DND-41 (cell line): ENCODE data around the gene CARNS1.

Experiments
- ATAC-seq: fragments of 200-7000 bp; cut with Tn5 transposase; 3 replicates; pipeline ENCODE4 v1.9.1; 2021; ENCODE audit warnings: low read depth; ENCODE audit not compliant: insufficient read depth
- DNase-seq: peaks from one replicate; pipeline ENCODE4 v3.0.0-alpha.2; 2020
- H2AFZ ChIP-seq: 2 replicates; pipeline ENCODE4 v1.6.0; 2012; ENCODE audit warnings: low read depth, low read length
- H3K27ac ChIP-seq: 2 replicates; pipeline ENCODE4 v1.5.1; 2012; ENCODE audit warnings: low read length, inconsistent platforms
- H3K27me3 ChIP-seq: fragments of 200-600 bp; sonication (generic); 2 replicates; pipeline ENCODE4 v1.6.0; 2012; ENCODE audit warnings: low read length, mild to moderate bottlenecking, inconsistent platforms; ENCODE audit not compliant: insufficient read depth, poor library complexity
- H3K36me3 ChIP-seq: 2 replicates; pipeline ENCODE4 v1.5.1; 2012; ENCODE audit warnings: low read length, inconsistent platforms; ENCODE audit not compliant: insufficient read depth
- H3K4me1 ChIP-seq: 2 replicates; pipeline ENCODE4 v1.5.1; 2012; ENCODE audit warnings: mild to moderate bottlenecking, low read length; ENCODE audit not compliant: insufficient read depth
- H3K4me2 ChIP-seq: 2 replicates; pipeline ENCODE4 v1.6.0; 2012; ENCODE audit warnings: mild to moderate bottlenecking, moderate library complexity, low read length, inconsistent platforms; ENCODE audit not compliant: insufficient read depth
- H3K4me3 ChIP-seq, 2 experiments: fragments of 200-600 bp in 1 of 2; shearing (Covaris generic) in 1 of 2; 2 replicates each; pipeline ENCODE4 v1.5.1; 2012 to 2016; ENCODE audit warnings: inconsistent platforms in 2 of 2, low read length in 2 of 2, mild to moderate bottlenecking in 2 of 2, low read depth in 1 of 2, moderate library complexity in 1 of 2
- H3K79me2 ChIP-seq: 2 replicates; pipeline ENCODE4 v1.6.0; 2012; ENCODE audit warnings: low read length, inconsistent platforms; ENCODE audit not compliant: insufficient read depth
- H3K9ac ChIP-seq: 2 replicates; pipeline ENCODE4 v1.6.0; 2012; ENCODE audit warnings: low read depth, mild to moderate bottlenecking, inconsistent platforms, low read length, moderate library complexity
- H3K9me3 ChIP-seq: 2 replicates; pipeline ENCODE4 v1.5.1; 2012; ENCODE audit warnings: low read length, moderate library complexity, mild to moderate bottlenecking, inconsistent platforms; ENCODE audit not compliant: insufficient read depth, severe bottlenecking
- H4K20me1 ChIP-seq: 2 replicates; pipeline ENCODE4 v1.6.0; 2012; ENCODE audit warnings: low read length; ENCODE audit not compliant: insufficient read depth
- CTCF ChIP-seq: IDR thresholded peaks from 2 replicates; pipeline ENCODE4 v1.5.1; 2012; ENCODE audit warnings: borderline replicate concordance, low read length, moderate library complexity, mild to moderate bottlenecking; ENCODE audit not compliant: poor library complexity, severe bottlenecking; ENCODE audit errors: extremely low read depth
- EZH2 ChIP-seq: IDR thresholded peaks from 3 replicates; pipeline ENCODE4 v1.6.1; 2012; ENCODE audit warnings: borderline replicate concordance, low read depth, mild to moderate bottlenecking, moderate library complexity, low read length, inconsistent platforms; ENCODE audit not compliant: severe bottlenecking

CARNS1 gene

GRCh38 chr11:67372993-67373647, 42.4 kb upstream of the CARNS1 start, which contains the start of gene CLCF1:
Gene CLCF1, minus strand, starts transcription at chr11:67373598. Its CDS starts 59 bp downstream, at chr11:67373539.
- Histone ChIP-seq H3K79me2 (no peaks in the 10 kb centered on the region), H2AFZ (peak within 1 kb of the TSS; percentile 29), H3K4me1 (peaks cover 37% of the 10 kb centered on the region), H3K27me3 (peaks cover 76% of the 10 kb centered on the region), H3K4me3 (peak within 1 kb of the TSS; percentile 33 to 54; a peak in 3 of 4 replicates), H3K4me2 (peak within 1 kb of the TSS; percentile 88), H3K36me3 (no peaks in the 10 kb centered on the region), H3K27ac (no peak within 1 kb of the TSS), H4K20me1 (peaks cover 34% of the 10 kb centered on the region), H3K9me3 (no peaks in the 10 kb centered on the region), H3K9ac (peak within 1 kb of the TSS; percentile 63)
- DNase-seq (no peak), ATAC-seq (peak; percentile 39)
- TF ChIP-seq CTCF = no peak
- TF ChIP-seq EZH2 = peak; percentile 99

GRCh38 chr11:67373648-67374570, 41.6 kb upstream of the CARNS1 start:
- peaks cover 37% of the 10 kb centered on the region for H3K4me1 ChIP-seq
- peaks cover 34% of the 10 kb centered on the region for H4K20me1 ChIP-seq
- no peak overlapping the region for H3K27ac ChIP-seq
- peak; percentile 52 for ATAC-seq
- H3K9ac ChIP-seq = peak overlapping the region; percentile 63
- peak overlapping the region; percentile 33 to 54; a peak in 3 of 4 replicates for H3K4me3 ChIP-seq
- TF ChIP-seq EZH2 = no peak
- TF ChIP-seq CTCF = peak; percentile 25
- H3K79me2 ChIP-seq = no peaks in the 10 kb centered on the region
- H3K9me3 ChIP-seq = no peaks in the 10 kb centered on the region
- peak; percentile 78 for DNase-seq
- H3K27me3 ChIP-seq = peaks cover 72% of the 10 kb centered on the region
- no peaks in the 10 kb centered on the region for H3K36me3 ChIP-seq
- no peak overlapping the region; the same call in 1 of the 2 replicates for H2AFZ ChIP-seq
- peak overlapping the region; percentile 88 for H3K4me2 ChIP-seq

- Histone ChIP-seq H3K4me1 (peaks cover 37% of the 10 kb centered on the region), H2AFZ (no peak overlapping the region), H3K4me2 (peak overlapping the region; percentile 88), H3K4me3 (no peak overlapping the region), H3K27me3 (peaks cover 64% of the 10 kb centered on the region), H3K9ac (no peak overlapping the region), H4K20me1 (peaks cover 34% of the 10 kb centered on the region), H3K79me2 (no peaks in the 10 kb centered on the region), H3K36me3 (no peaks in the 10 kb centered on the region), H3K27ac (no peak overlapping the region), H3K9me3 (no peaks in the 10 kb centered on the region)
- ATAC-seq (no peak), DNase-seq (no peak)
- TF ChIP-seq CTCF (no peak), EZH2 (no peak)
Measured at GRCh38 chr11:67374571-67375281, 40.8 kb upstream of the CARNS1 start.
